GM13976 (cell line): ENCODE results near the gene R3HDM2.

Experiments used
- DNase-seq: peaks from one replicate; pipeline ENCODE4 v3.0.0; 2012; ENCODE audit warnings: low spot score
- CTCF ChIP-seq: IDR thresholded peaks from 2 replicates; pipeline ENCODE4 v1.5.1; 2012; ENCODE audit warnings: borderline replicate concordance, mild to moderate bottlenecking; ENCODE audit not compliant: insufficient read depth; ENCODE audit errors: extremely low read depth, missing control alignments, control extremely low read depth
- in situ Hi-C: fragments of 300-500 bp; cut with MboI; formaldehyde crosslinking; loops from one replicate; pipeline ENCODE4 v1.12.0; 2022; ENCODE audit warnings: low sequenced_read_pairs, mixed read lengths, inconsistent platforms; ENCODE audit not compliant: unreplicated experiment

R3HDM2 gene

GRCh38 chr12:57334219-57334618 lies 96.6 kb downstream of the R3HDM2 start:
- no peak for DNase-seq
- no peak for TF ChIP-seq CTCF
- in situ Hi-C loops, result no loop called here

- no peak for TF ChIP-seq CTCF
- in situ Hi-C loops, result no loop called here
- no peak for DNase-seq
Measured at GRCh38 chr12:57332646-57333312, 98.1 kb downstream of the R3HDM2 start.

- in situ Hi-C loops, result no loop called here
- DNase-seq, result no peak
- no peak for TF ChIP-seq CTCF
Measured at GRCh38 chr12:57330992-57331391, 99.9 kb downstream of the R3HDM2 start.

GRCh38 chr12:57329219-57329618 lies 101.6 kb downstream of the R3HDM2 start:
- in situ Hi-C loops, result no loop called here
- TF ChIP-seq CTCF, result no peak
- no peak for DNase-seq

- in situ Hi-C loops, result no loop called here
- TF ChIP-seq CTCF, result no peak
- DNase-seq, result no peak
Measured at GRCh38 chr12:57325395-57325794, 105.4 kb downstream of the R3HDM2 start.

GRCh38 chr12:57323416-57323815 lies 107.4 kb downstream of the R3HDM2 start:
- in situ Hi-C loops, result no loop called here

More at GRCh38 chr12:57323416-57323815, 107.4 kb downstream of the R3HDM2 start:
- no peak for DNase-seq
- no peak for TF ChIP-seq CTCF
